GM19455 (cell line): Measurements from ENCODE around the gene EHD4.

Experiments used
- ATAC-seq: cut with Tn5 transposase; IDR thresholded peaks from one replicate; pipeline ENCODE4 v1.9.1; 2021; ENCODE audit not compliant: unreplicated experiment

The EHD4 gene

GRCh38 chr15:41995476-41995855 is 23.1 kb upstream of the EHD4 start:
- no peak for ATAC-seq

- ATAC-seq, result no peak
Measured at GRCh38 chr15:41994772-41995475, 22.6 kb upstream of the EHD4 start.

- no peak for ATAC-seq
Measured at GRCh38 chr15:41994171-41994650, 21.9 kb upstream of the EHD4 start.

- ATAC-seq, result no peak
Measured at GRCh38 chr15:41993472-41994170, 21.3 kb upstream of the EHD4 start.

- no peak for ATAC-seq
Measured at GRCh38 chr15:41992803-41993190, 20.4 kb upstream of the EHD4 start.

GRCh38 chr15:41992151-41992802 is 19.9 kb upstream of the EHD4 start:
- ATAC-seq, result no peak

- ATAC-seq, result no peak
Measured at GRCh38 chr15:41990691-41991090, 18.3 kb upstream of the EHD4 start.

GRCh38 chr15:41990243-41990605 is 17.9 kb upstream of the EHD4 start:
- no peak for ATAC-seq

GRCh38 chr15:41989573-41990242 is 17.4 kb upstream of the EHD4 start:
- ATAC-seq, result no peak

GRCh38 chr15:41988896-41989572 is 16.7 kb upstream of the EHD4 start:
- ATAC-seq, result no peak

GRCh38 chr15:41987925-41988275 is 15.5 kb upstream of the EHD4 start:
- no peak for ATAC-seq

- ATAC-seq, result no peak
Measured at GRCh38 chr15:41987246-41987924, 15.0 kb upstream of the EHD4 start.

GRCh38 chr15:41985236-41986160 is 13.1 kb upstream of the EHD4 start:
- ATAC-seq, result no peak

GRCh38 chr15:41984622-41985021 is 12.3 kb upstream of the EHD4 start:
- no peak for ATAC-seq

- ATAC-seq, result no peak
Measured at GRCh38 chr15:41983621-41984571, 11.5 kb upstream of the EHD4 start.

GRCh38 chr15:41983221-41983620 is 10.9 kb upstream of the EHD4 start:
- no peak for ATAC-seq

GRCh38 chr15:41982133-41982930 is 10.0 kb upstream of the EHD4 start:
- ATAC-seq, result no peak
